ENCODE results near the gene IL1R2.

GRCh38 chr2:102060792-102061191 is 69.0 kb downstream of the IL1R2 start:
- TF ChIP-seq SRF (CRISPR knock-in tag; IDR thresholded peaks at IDR 0.05) (no peak), CREM (IDR thresholded peaks at IDR 0.05; ENCODE audit: low read depth) (no peak), SUPT5H (IDR thresholded peaks at IDR 0.05) (no peak), FOXK2 (conservative IDR thresholded peaks at IDR 0.05 in 1 of 2, IDR thresholded peaks at IDR 0.05 in 1 of 2; ENCODE audit: low read depth in 2 of 2) (no peak), POLR2AphosphoS2 (IDR thresholded peaks at IDR 0.05; ENCODE audit: low read length) (no peak), SMARCB1 (IDR thresholded peaks at IDR 0.05; ENCODE audit: insufficient read length, low read depth) (no peak), CTCF (IDR thresholded peaks at IDR 0.05 in 2 of 3, conservative IDR thresholded peaks at IDR 0.05 in 1 of 3; ENCODE audit: insufficient read depth in 2 of 3, low read depth in 1 of 3, low read length in 3 of 3) (no peak), CCNT2 (IDR thresholded peaks at IDR 0.05; ENCODE audit: borderline replicate concordance, extremely low read depth, insufficient read length, low read depth, low read length) (no peak), PRMT5 (CRISPR knock-in tag; IDR thresholded peaks at IDR 0.05) (no peak), ZNF551 (CRISPR knock-in tag; IDR thresholded peaks at IDR 0.05) (no peak)
- TF ChIP-seq, protein P1, sequence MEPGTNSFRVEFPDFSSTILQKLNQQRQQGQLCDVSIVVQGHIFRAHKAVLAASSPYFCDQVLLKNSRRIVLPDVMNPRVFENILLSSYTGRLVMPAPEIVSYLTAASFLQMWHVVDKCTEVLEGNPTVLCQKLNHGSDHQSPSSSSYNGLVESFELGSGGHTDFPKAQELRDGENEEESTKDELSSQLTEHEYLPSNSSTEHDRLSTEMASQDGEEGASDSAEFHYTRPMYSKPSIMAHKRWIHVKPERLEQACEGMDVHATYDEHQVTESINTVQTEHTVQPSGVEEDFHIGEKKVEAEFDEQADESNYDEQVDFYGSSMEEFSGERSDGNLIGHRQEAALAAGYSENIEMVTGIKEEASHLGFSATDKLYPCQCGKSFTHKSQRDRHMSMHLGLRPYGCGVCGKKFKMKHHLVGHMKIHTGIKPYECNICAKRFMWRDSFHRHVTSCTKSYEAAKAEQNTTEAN (CRISPR knock-in tag; IDR thresholded peaks at IDR 0.05), result no peak

Data from K562 (cell line).